Loucy (cell line): ENCODE results near the gene CYB5D1.

ENCODE experiments used
- H2AFZ ChIP-seq: fragments of 200-600 bp; sonication (generic); 2 replicates; pipeline ENCODE4 v1.6.0; 2016; ENCODE audit warnings: antibody characterized with exemption, mild to moderate bottlenecking, low read length, moderate library complexity
- H3F3A ChIP-seq: fragments of 200-600 bp; 2 replicates; pipeline ENCODE4 v1.6.0; 2016; ENCODE audit warnings: antibody characterized with exemption, low read depth, mild to moderate bottlenecking
- H3K27me3 ChIP-seq: fragments of 200-600 bp; sonication (generic); 2 replicates; pipeline ENCODE4 v1.6.1; 2014; ENCODE audit warnings: low read length, mild to moderate bottlenecking; ENCODE audit not compliant: insufficient read depth, poor library complexity, severe bottlenecking
- H3K36me3 ChIP-seq: fragments of 200-600 bp; sonication (generic); 2 replicates; pipeline ENCODE4 v1.6.1; 2016; ENCODE audit warnings: low read length; ENCODE audit not compliant: insufficient read depth
- H3K4me1 ChIP-seq: fragments of 200-600 bp; sonication (generic); 2 replicates; pipeline ENCODE4 v1.5.1; 2014; ENCODE audit warnings: low read length, mild to moderate bottlenecking; ENCODE audit not compliant: insufficient read depth, poor library complexity, severe bottlenecking
- H3K4me2 ChIP-seq: fragments of 200-600 bp; sonication (generic); 2 replicates; pipeline ENCODE4 v1.6.0; 2014; ENCODE audit warnings: antibody characterized with exemption, low read length, low read depth, mild to moderate bottlenecking; ENCODE audit not compliant: poor library complexity, severe bottlenecking
- H3K4me3 ChIP-seq: fragments of 200-600 bp; sonication (generic); 2 replicates; pipeline ENCODE4 v1.5.1; 2014; ENCODE audit warnings: low read length, mild to moderate bottlenecking, mixed read lengths; ENCODE audit not compliant: poor library complexity, severe bottlenecking
- H3K79me2 ChIP-seq: fragments of 200-600 bp; sonication (generic); 2 replicates; pipeline ENCODE4 v1.6.1; 2014; ENCODE audit warnings: low read length; ENCODE audit not compliant: insufficient read depth
- H3K9ac ChIP-seq: fragments of 200-600 bp; sonication (generic); 2 replicates; pipeline ENCODE4 v1.6.0; 2014; ENCODE audit warnings: mild to moderate bottlenecking, low read depth, low read length, moderate library complexity; ENCODE audit not compliant: poor library complexity, severe bottlenecking
- H3K9me2 ChIP-seq: fragments of 200-600 bp; sonication (generic); replicated peaks from 2 replicates; pipeline ENCODE4 v1.6.1; 2016; ENCODE audit warnings: low read depth, low read length, mixed read lengths
- H3K9me3 ChIP-seq: fragments of 200-600 bp; sonication (generic); 2 replicates; pipeline ENCODE4 v1.6.1; 2014; ENCODE audit warnings: mild to moderate bottlenecking, antibody characterized with exemption, low read length, low read depth; ENCODE audit not compliant: insufficient read depth
- H4K20me1 ChIP-seq: fragments of 200-600 bp; sonication (generic); 2 replicates; pipeline ENCODE4 v1.6.0; 2014; ENCODE audit warnings: antibody characterized with exemption, low read length, mild to moderate bottlenecking; ENCODE audit not compliant: insufficient read depth, poor library complexity, severe bottlenecking
- CTCF ChIP-seq: fragments of 200-600 bp; sonication (generic); conservative IDR thresholded peaks from 2 replicates; pipeline ENCODE4 v1.5.1; 2014; ENCODE audit warnings: mild to moderate bottlenecking, antibody characterized with exemption, low read length
- EZH2phosphoT487 ChIP-seq: fragments of 200-600 bp; IDR thresholded peaks from 2 replicates; pipeline ENCODE4 v1.6.1; 2018; ENCODE audit warnings: antibody characterized with exemption, mild to moderate bottlenecking, moderate library complexity, borderline replicate concordance

The CYB5D1 gene

GRCh38 chr17:7848739-7849129, 9.1 kb upstream of the CYB5D1 start:
- no peaks in the 10 kb centered on the region for H3K9me3 ChIP-seq
- peaks cover 20% of the 10 kb centered on the region; the same call in 1 of the 2 replicates for H3K79me2 ChIP-seq
- no peak for TF ChIP-seq CTCF
- TF ChIP-seq EZH2phosphoT487 = no peak
- no peaks in the 10 kb centered on the region for H3F3A ChIP-seq
- H3K27me3 ChIP-seq = no peaks in the 10 kb centered on the region
- no peak overlapping the region for H3K4me3 ChIP-seq
- H3K36me3 ChIP-seq = peaks cover 68% of the 10 kb centered on the region; the same call in 1 of the 2 replicates
- no peak overlapping the region for H3K9ac ChIP-seq
- H2AFZ ChIP-seq = no peak overlapping the region
- H4K20me1 ChIP-seq = peaks cover 40% of the 10 kb centered on the region
- H3K9me2 ChIP-seq = no peaks in the 10 kb centered on the region
- no peaks in the 10 kb centered on the region for H3K4me1 ChIP-seq
- H3K4me2 ChIP-seq = no peak overlapping the region

- Histone ChIP-seq H3K79me2 (peaks cover 15% of the 10 kb centered on the region; the same call in 1 of the 2 replicates), H3K27me3 (no peaks in the 10 kb centered on the region), H2AFZ (no peak overlapping the region), H3K36me3 (peaks cover 68% of the 10 kb centered on the region; the same call in 1 of the 2 replicates), H3K9me3 (no peaks in the 10 kb centered on the region), H4K20me1 (peaks cover 35% of the 10 kb centered on the region), H3K4me3 (no peak overlapping the region), H3K9ac (no peak overlapping the region), H3K9me2 (no peaks in the 10 kb centered on the region), H3K4me1 (no peaks in the 10 kb centered on the region), H3F3A (no peaks in the 10 kb centered on the region), H3K4me2 (no peak overlapping the region)
- TF ChIP-seq CTCF (no peak), EZH2phosphoT487 (no peak)
Measured at GRCh38 chr17:7849130-7849750, 8.6 kb upstream of the CYB5D1 start.

- Histone ChIP-seq H3K79me2 (peaks cover 8% of the 10 kb centered on the region; the same call in 1 of the 2 replicates), H3F3A (no peaks in the 10 kb centered on the region), H2AFZ (no peak overlapping the region), H3K9ac (no peak overlapping the region), H3K4me3 (no peak overlapping the region), H3K4me2 (no peak overlapping the region), H3K36me3 (peaks cover 68% of the 10 kb centered on the region; the same call in 1 of the 2 replicates), H3K9me2 (no peaks in the 10 kb centered on the region), H3K4me1 (no peaks in the 10 kb centered on the region), H3K9me3 (no peaks in the 10 kb centered on the region), H3K27me3 (no peaks in the 10 kb centered on the region), H4K20me1 (peaks cover 28% of the 10 kb centered on the region)
- no peak for TF ChIP-seq CTCF
- TF ChIP-seq EZH2phosphoT487 = no peak
Measured at GRCh38 chr17:7849751-7850504, 7.9 kb upstream of the CYB5D1 start.
